ENCODE results near the gene CAMSAP1. TPM values are rescaled to one million over a fixed set of nuclear protein-coding genes. Genes with fewer than 3 reads are reported as not detected.
"Not testable (repeated sequence)": the region's sequence is repeated elsewhere in the genome, so short reads cannot be mapped to it uniquely, and the experiment has no call there.

The CAMSAP1 gene
- total RNA-seq, 1 experiment from 2014 or later = 24.8 TPM

- no peak for DNase-seq (ENCODE audit: low read depth, low spot score)
- no TSS peak for BruUV-seq (replicated peaks)
- H3K4me3 ChIP-seq (ENCODE audit: low read depth in 2 of 2, low read length in 2 of 2) = no peak overlapping the region
- H3K27ac ChIP-seq (ENCODE audit: low read length) = no peak overlapping the region
- in situ Hi-C loops (cut with HindIII; ENCODE audit: low pct_unique_long_range_greater_than_20kb, low sequenced_read_pairs) = no loop called here
- H3K36me3 ChIP-seq (ENCODE audit: control insufficient read depth, insufficient read depth, low read length) = no peaks in the 10 kb centered on the region
- no peak for ATAC-seq
- TF ChIP-seq, protein P1, sequence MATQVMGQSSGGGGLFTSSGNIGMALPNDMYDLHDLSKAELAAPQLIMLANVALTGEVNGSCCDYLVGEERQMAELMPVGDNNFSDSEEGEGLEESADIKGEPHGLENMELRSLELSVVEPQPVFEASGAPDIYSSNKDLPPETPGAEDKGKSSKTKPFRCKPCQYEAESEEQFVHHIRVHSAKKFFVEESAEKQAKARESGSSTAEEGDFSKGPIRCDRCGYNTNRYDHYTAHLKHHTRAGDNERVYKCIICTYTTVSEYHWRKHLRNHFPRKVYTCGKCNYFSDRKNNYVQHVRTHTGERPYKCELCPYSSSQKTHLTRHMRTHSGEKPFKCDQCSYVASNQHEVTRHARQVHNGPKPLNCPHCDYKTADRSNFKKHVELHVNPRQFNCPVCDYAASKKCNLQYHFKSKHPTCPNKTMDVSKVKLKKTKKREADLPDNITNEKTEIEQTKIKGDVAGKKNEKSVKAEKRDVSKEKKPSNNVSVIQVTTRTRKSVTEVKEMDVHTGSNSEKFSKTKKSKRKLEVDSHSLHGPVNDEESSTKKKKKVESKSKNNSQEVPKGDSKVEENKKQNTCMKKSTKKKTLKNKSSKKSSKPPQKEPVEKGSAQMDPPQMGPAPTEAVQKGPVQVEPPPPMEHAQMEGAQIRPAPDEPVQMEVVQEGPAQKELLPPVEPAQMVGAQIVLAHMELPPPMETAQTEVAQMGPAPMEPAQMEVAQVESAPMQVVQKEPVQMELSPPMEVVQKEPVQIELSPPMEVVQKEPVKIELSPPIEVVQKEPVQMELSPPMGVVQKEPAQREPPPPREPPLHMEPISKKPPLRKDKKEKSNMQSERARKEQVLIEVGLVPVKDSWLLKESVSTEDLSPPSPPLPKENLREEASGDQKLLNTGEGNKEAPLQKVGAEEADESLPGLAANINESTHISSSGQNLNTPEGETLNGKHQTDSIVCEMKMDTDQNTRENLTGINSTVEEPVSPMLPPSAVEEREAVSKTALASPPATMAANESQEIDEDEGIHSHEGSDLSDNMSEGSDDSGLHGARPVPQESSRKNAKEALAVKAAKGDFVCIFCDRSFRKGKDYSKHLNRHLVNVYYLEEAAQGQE (IDR thresholded peaks at IDR 0.05; ENCODE audit: insufficient read depth in 1 of 2, low read depth in 2 of 2, low read length in 1 of 2) = no peak
- TF ChIP-seq TCF7L2 (IDR thresholded peaks at IDR 0.05; ENCODE audit: low read depth, low read length) (no peak), SIN3A (IDR thresholded peaks at IDR 0.05; ENCODE audit: borderline replicate concordance, insufficient read depth, low read depth, low read length) (no peak), POLR2AphosphoS5 (IDR thresholded peaks at IDR 0.05; ENCODE audit: low read depth, low read length) (no peak), CTCF (IDR thresholded peaks at IDR 0.05) (no peak)
- POLR2A ChIA-PET = no interaction called here
- H3K27me3 ChIP-seq (ENCODE audit: control insufficient read depth, insufficient read depth, low read length) = no peaks in the 10 kb centered on the region
- peaks cover 15% of the 10 kb centered on the region for H3K4me1 ChIP-seq (ENCODE audit: control insufficient read depth, insufficient read depth, low read length)
- CTCF ChIA-PET = no interaction called here
- intact Hi-C loops (cut with micrococcal nuclease; ENCODE audit: unreplicated experiment) = no loop called here
- H3K9me3 ChIP-seq (ENCODE audit: control insufficient read depth, insufficient read depth, low read depth, low read length) = peaks cover 5% of the 10 kb centered on the region; the same call in 1 of the 2 replicates
Observed at GRCh38 chr9:135893104-135893503, 14.2 kb downstream of the CAMSAP1 start.

DNA sequence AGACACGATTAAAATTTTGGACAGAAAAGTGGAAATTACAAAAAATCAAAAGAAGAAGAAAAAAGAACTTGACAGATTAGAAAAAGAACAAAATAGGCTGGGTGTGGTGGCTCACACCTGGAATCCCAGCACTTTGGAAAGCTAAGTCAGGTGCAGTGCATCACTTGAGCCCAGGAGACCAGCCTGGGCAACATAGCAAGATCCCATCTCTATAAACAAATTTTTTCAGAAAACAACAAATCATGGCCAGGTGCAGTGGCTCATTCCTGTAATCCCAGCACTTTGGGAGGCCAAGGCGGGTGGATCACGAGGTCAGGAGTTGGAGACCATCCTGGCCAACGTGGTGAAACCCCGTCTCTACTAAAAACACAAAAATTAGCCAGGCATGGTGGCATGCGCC lies 15.0 kb downstream of the CAMSAP1 start:
- DNase-seq (ENCODE audit: low read depth, low spot score); POLR2A ChIA-PET; in situ Hi-C loops (cut with HindIII; ENCODE audit: low pct_unique_long_range_greater_than_20kb, low sequenced_read_pairs); H3K4me3 ChIP-seq (ENCODE audit: low read depth in 2 of 2, low read length in 2 of 2); H3K36me3 ChIP-seq (ENCODE audit: control insufficient read depth, insufficient read depth, low read length); H3K9me3 ChIP-seq (ENCODE audit: control insufficient read depth, insufficient read depth, low read depth, low read length); ATAC-seq; BruUV-seq (replicated peaks); H3K27me3 ChIP-seq (ENCODE audit: control insufficient read depth, insufficient read depth, low read length); intact Hi-C loops (cut with micrococcal nuclease; ENCODE audit: unreplicated experiment); H3K27ac ChIP-seq (ENCODE audit: low read length): not testable (repeated sequence)
- H3K4me1 ChIP-seq (ENCODE audit: control insufficient read depth, insufficient read depth, low read length) = peaks cover 15% of the 10 kb centered on the region
- CTCF ChIA-PET = interaction anchor here (0.6 kb wide), 1 partner anchor 190 kb away, joined by 5 read pairs; no protein-coding TSS in a partner anchor

GRCh38 chr9:135891027-135891631 lies 16.2 kb downstream of the CAMSAP1 start:
- peaks cover 15% of the 10 kb centered on the region for H3K4me1 ChIP-seq (ENCODE audit: control insufficient read depth, insufficient read depth, low read length)
- DNase-seq (ENCODE audit: low read depth, low spot score) = no peak
- in situ Hi-C loops (cut with HindIII; ENCODE audit: low pct_unique_long_range_greater_than_20kb, low sequenced_read_pairs) = no loop called here
- peaks cover 4% of the 10 kb centered on the region; the same call in 1 of the 2 replicates for H3K9me3 ChIP-seq (ENCODE audit: control insufficient read depth, insufficient read depth, low read depth, low read length)
- no TSS peak for BruUV-seq (replicated peaks)
- intact Hi-C loops (cut with micrococcal nuclease; ENCODE audit: unreplicated experiment) = no loop called here
- no peak overlapping the region for H3K27ac ChIP-seq (ENCODE audit: low read length)
- TF ChIP-seq SIN3A (IDR thresholded peaks at IDR 0.05; ENCODE audit: borderline replicate concordance, insufficient read depth, low read depth, low read length) (no peak), TCF7L2 (IDR thresholded peaks at IDR 0.05; ENCODE audit: low read depth, low read length) (no peak), CTCF (IDR thresholded peaks at IDR 0.05) (no peak), POLR2AphosphoS5 (IDR thresholded peaks at IDR 0.05; ENCODE audit: low read depth, low read length) (no peak)
- TF ChIP-seq, protein P1 (IDR thresholded peaks at IDR 0.05; ENCODE audit: insufficient read depth in 1 of 2, low read depth in 2 of 2, low read length in 1 of 2) = no peak
- ChIA-PET POLR2A (no interaction called here), CTCF (interaction anchor here (0.6 kb wide), 1 partner anchor 161 kb away, joined by 5 read pairs; no protein-coding TSS in a partner anchor)
- no peak overlapping the region for H3K4me3 ChIP-seq (ENCODE audit: low read depth in 2 of 2, low read length in 2 of 2)
- peak; percentile 41 for ATAC-seq
- H3K36me3 ChIP-seq (ENCODE audit: control insufficient read depth, insufficient read depth, low read length) = no peaks in the 10 kb centered on the region
- H3K27me3 ChIP-seq (ENCODE audit: control insufficient read depth, insufficient read depth, low read length) = no peaks in the 10 kb centered on the region
